Tibial artery (tissue), 4 donors: ENCODE results near the gene REXO5.

ENCODE experiments used
- DNase-seq, 2 donors: peaks; one replicate each; pipeline ENCODE4 v3.0.0-alpha.2; 2019
- H3K27ac ChIP-seq, 2 donors: fragments of 200-600 bp; sonication (generic) in 1 of 2; 1 replicate in 1 of 2; 2 replicates in 1 of 2; pipeline ENCODE4 v1.5.1; 2018 to 2019; ENCODE audit warnings: mild to moderate bottlenecking in 1 of 2
- H3K27me3 ChIP-seq, 2 donors: fragments of 200-600 bp; sonication (generic) in 1 of 2; one replicate each; pipeline versions ENCODE4 v1.5.1 to v1.6.0; 2016 to 2019
- H3K36me3 ChIP-seq, 3 donors: fragments of 200-600 bp; sonication (generic) in 2 of 3; one replicate each; pipeline ENCODE4 v1.5.1; 2016 to 2019; ENCODE audit warnings: mild to moderate bottlenecking in 2 of 3
- H3K4me1 ChIP-seq, 4 donors: fragments of 200-600 bp; sonication (generic) in 2 of 4; 1 replicate in 3 of 4; 2 replicates in 1 of 4; pipeline ENCODE4 v1.5.1; 2016 to 2019
- H3K4me3 ChIP-seq, 2 donors: fragments of 200-600 bp; sonication (generic) in 1 of 2; 1 replicate in 1 of 2; 2 replicates in 1 of 2; pipeline ENCODE4 v1.5.1; 2018 to 2019; ENCODE audit warnings: mild to moderate bottlenecking in 2 of 2
- H3K9me3 ChIP-seq, 3 donors: fragments of 200-600 bp; sonication (generic) in 1 of 3; one replicate each; pipeline ENCODE4 v1.5.1; 2016 to 2019
- CTCF ChIP-seq, 2 experiments: fragments of 200-600 bp in 1 of 2; fragments of 450-650 bp in 1 of 2; IDR thresholded peaks; one replicate each; pipeline ENCODE4 v1.5.1; 2017 to 2019; ENCODE audit warnings: antibody characterized with exemption in 2 of 2, mild to moderate bottlenecking in 1 of 2, moderate library complexity in 1 of 2
- intact Hi-C: fragments of 100-400 bp; cut with DNase I; formaldehyde crosslinking; loops from one replicate; pipeline ENCODE4 v1.15.0; 2023; ENCODE audit warnings: low total_unique reads

The REXO5 gene

GRCh38 chr16:20830372-20830771 lies 24.0 kb downstream of the REXO5 start:
- Histone ChIP-seq H3K4me1 (no peaks in the 10 kb centered on the region), H3K27ac (no peak overlapping the region), H3K27me3 (no peaks in the 10 kb centered on the region), H3K9me3 (no peaks in the 10 kb centered on the region), H3K4me3 (no peak overlapping the region), H3K36me3 (no peaks in the 10 kb centered on the region)
- TF ChIP-seq CTCF (IDR thresholded peaks at IDR 0.05): no peak
- intact Hi-C loops: no loop called here
- no peak for DNase-seq

GRCh38 chr16:20833086-20833485 lies 26.8 kb downstream of the REXO5 start:
- H3K9me3 ChIP-seq: peaks cover 0 to 8% (median 0%) of the 10 kb centered on the region in 3 donors
- intact Hi-C loops: no loop called here
- H3K4me1 ChIP-seq: no peaks in the 10 kb centered on the region
- TF ChIP-seq CTCF (IDR thresholded peaks at IDR 0.05): no peak
- no peaks in the 10 kb centered on the region for H3K27me3 ChIP-seq
- H3K27ac ChIP-seq: no peak overlapping the region
- no peak for DNase-seq
- H3K36me3 ChIP-seq: peaks cover 0 to 12% (median 0%) of the 10 kb centered on the region in 3 donors
- no peak overlapping the region for H3K4me3 ChIP-seq

- no peak for TF ChIP-seq CTCF (IDR thresholded peaks at IDR 0.05)
- intact Hi-C loops: no loop called here
- Histone ChIP-seq H3K4me3 (no peak overlapping the region), H3K36me3 (peaks cover 0 to 16% (median 0%) of the 10 kb centered on the region in 3 donors), H3K4me1 (no peaks in the 10 kb centered on the region), H3K27ac (no peak overlapping the region), H3K9me3 (peaks cover 0 to 8% (median 0%) of the 10 kb centered on the region in 3 donors), H3K27me3 (no peaks in the 10 kb centered on the region)
- DNase-seq: no peak
Observed at GRCh38 chr16:20838240-20838639, 31.9 kb downstream of the REXO5 start.

GRCh38 chr16:20839504-20839903 lies 33.2 kb downstream of the REXO5 start:
- H3K36me3 ChIP-seq: peaks cover 0 to 16% (median 0%) of the 10 kb centered on the region in 3 donors
- TF ChIP-seq CTCF (IDR thresholded peaks at IDR 0.05): no peak
- no peaks in the 10 kb centered on the region for H3K4me1 ChIP-seq
- no peak overlapping the region for H3K4me3 ChIP-seq
- peaks cover 0 to 8% (median 0%) of the 10 kb centered on the region in 3 donors for H3K9me3 ChIP-seq
- intact Hi-C loops: no loop called here
- no peak overlapping the region for H3K27ac ChIP-seq
- no peaks in the 10 kb centered on the region for H3K27me3 ChIP-seq
- DNase-seq: no peak

GRCh38 chr16:20844054-20844453 lies 37.7 kb downstream of the REXO5 start:
- no peak overlapping the region for H3K4me3 ChIP-seq
- H3K36me3 ChIP-seq: peaks cover 0 to 4% (median 0%) of the 10 kb centered on the region in 3 donors
- TF ChIP-seq CTCF (IDR thresholded peaks at IDR 0.05): no peak
- no peak for DNase-seq
- intact Hi-C loops: no loop called here
- no peaks in the 10 kb centered on the region for H3K9me3 ChIP-seq
- no peak overlapping the region for H3K27ac ChIP-seq
- no peaks in the 10 kb centered on the region for H3K27me3 ChIP-seq
- no peaks in the 10 kb centered on the region for H3K4me1 ChIP-seq

- Histone ChIP-seq H3K36me3 (peaks cover 0 to 4% (median 0%) of the 10 kb centered on the region in 3 donors), H3K27ac (no peak overlapping the region), H3K9me3 (no peaks in the 10 kb centered on the region), H3K4me1 (peaks cover 0 to under 1% (median under 1%) of the 10 kb centered on the region in 4 donors), H3K27me3 (no peaks in the 10 kb centered on the region), H3K4me3 (no peak overlapping the region)
- no peak for TF ChIP-seq CTCF (IDR thresholded peaks at IDR 0.05)
- intact Hi-C loops: no loop called here
- DNase-seq: no peak
Observed at GRCh38 chr16:20844588-20844987, 38.3 kb downstream of the REXO5 start.
